Measurements from ENCODE around the gene CORO7. TPM values are rescaled to one million over a fixed set of nuclear protein-coding genes. Genes with fewer than 3 reads are reported as not detected.
A peak's percentile ranks its signal among the peaks of the same experiment; 100 is the strongest.

CORO7 gene
- total and polyA plus RNA-seq, 9 of the 15 experiments (the other 6 are each of a cell fraction or from before 2014, with no cell fraction given), result 0.45 to 77.2 (median 18.7) TPM

DNA sequence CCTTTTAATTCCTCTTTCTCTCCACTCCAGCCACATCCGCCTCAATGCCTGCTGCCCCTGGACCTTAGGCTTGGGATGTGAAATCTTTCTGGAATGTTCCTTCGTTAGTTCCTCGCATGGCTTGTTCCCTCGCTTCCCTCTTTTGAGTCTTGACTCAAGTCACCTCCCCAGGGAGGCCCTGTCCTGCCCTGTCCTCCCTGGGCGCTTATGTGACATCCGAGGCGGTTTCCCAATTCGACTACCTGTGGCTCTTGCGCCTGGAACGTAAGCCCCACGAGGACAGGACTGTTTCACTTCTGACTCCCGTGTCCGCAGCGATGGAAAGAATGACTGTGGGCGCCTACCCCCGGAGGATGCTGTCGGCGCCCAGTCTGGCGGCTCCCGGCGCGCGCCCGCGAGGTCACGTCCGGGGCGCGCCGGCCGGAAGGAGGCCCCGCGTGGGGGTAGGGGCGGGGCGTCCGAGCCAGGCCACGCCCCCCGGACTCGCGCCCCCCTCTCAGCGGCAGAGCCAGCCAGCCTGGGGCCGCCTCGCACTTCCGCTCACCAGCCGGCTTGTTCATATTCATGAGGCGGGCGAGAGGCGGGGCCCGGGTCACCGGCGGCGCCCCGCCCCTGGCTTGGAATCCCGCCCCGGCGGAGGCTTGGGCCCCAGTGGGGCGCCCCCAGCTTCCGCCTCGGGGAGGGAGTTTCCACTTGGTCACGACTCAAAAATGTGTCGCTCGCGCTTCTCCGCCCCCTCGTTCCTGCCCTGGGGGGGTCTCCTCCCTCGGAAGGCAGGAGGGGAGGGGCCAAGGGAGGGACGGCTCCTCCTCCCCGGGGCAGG is 109.0 kb downstream of the CORO7 start (continued):
- TF ChIP-seq SIN3B (IDR thresholded peaks at IDR 0.05; ENCODE audit: low read depth) (peak; percentile 72; the same call in 1 of the 2 replicates), SMAD2 (IDR thresholded peaks at IDR 0.05; ENCODE audit: low read depth, low read length) (no peak), ZFP36 (IDR thresholded peaks at IDR 0.05; ENCODE audit: low read depth, low read length, partially characterized antibody) (no peak), ZNF41 (CRISPR knock-in tag; conservative IDR thresholded peaks at IDR 0.05) (no peak), POLR2B (IDR thresholded peaks at IDR 0.05; ENCODE audit: low read depth, partially characterized antibody) (peak; percentile 76), TRIM28 (IDR thresholded peaks at IDR 0.05) (peak; percentile 95), ZNF717 (CRISPR knock-in tag; IDR thresholded peaks at IDR 0.05) (no peak), RUNX1 (IDR thresholded peaks at IDR 0.05; ENCODE audit: low read depth) (no peak), KLF1 (tag; IDR thresholded peaks at IDR 0.05) (peak; percentile 78), ZNF57 (CRISPR knock-in tag; IDR thresholded peaks at IDR 0.05) (no peak), SETDB1 (IDR thresholded peaks at IDR 0.05; ENCODE audit: low read length) (no peak), PHF20 (IDR thresholded peaks at IDR 0.05; ENCODE audit: partially characterized antibody) (peak; percentile 90), EP300 (IDR thresholded peaks at IDR 0.05; ENCODE audit: low read length) (peak; percentile 49), FOXK1 (CRISPR knock-in tag; IDR thresholded peaks at IDR 0.05; ENCODE audit: borderline replicate concordance) (peak; percentile 91; the same call in 1 of the 2 replicates), SMARCA4 (IDR thresholded peaks at IDR 0.05) (0 out of 2 replicates have a peak, but pooled peaks have one; percentile 20), POLR2A (conservative IDR thresholded peaks at IDR 0.05) (peak; percentile 85), GABPB1 (CRISPR knock-in tag; IDR thresholded peaks at IDR 0.05) (peak; percentile 82; the same call in 1 of the 2 replicates), BCL6 (CRISPR knock-in tag; IDR thresholded peaks at IDR 0.05) (no peak), TEAD1 (CRISPR knock-in tag; IDR thresholded peaks at IDR 0.05) (peak; percentile 83 to 95), KAT2B (IDR thresholded peaks at IDR 0.05; ENCODE audit: low read depth, low read length) (no peak), HMGN3 (IDR thresholded peaks at IDR 0.05; ENCODE audit: borderline replicate concordance, extremely low read depth, insufficient read length, low read depth, low read length) (peak; percentile 96), HNRNPUL1 (IDR thresholded peaks at IDR 0.05; ENCODE audit: low read length) (no peak), SOX6 (IDR thresholded peaks at IDR 0.05) (peak; percentile 25; the same call in 1 of the 2 replicates), TEAD4 (IDR thresholded peaks at IDR 0.05; ENCODE audit: low read length) (peak; percentile 54; the same call in 1 of the 2 replicates), TEAD4 (CRISPR knock-in tag; IDR thresholded peaks at IDR 0.05; ENCODE audit: borderline replicate concordance) (no peak)
- TF ChIP-seq, protein P1, sequence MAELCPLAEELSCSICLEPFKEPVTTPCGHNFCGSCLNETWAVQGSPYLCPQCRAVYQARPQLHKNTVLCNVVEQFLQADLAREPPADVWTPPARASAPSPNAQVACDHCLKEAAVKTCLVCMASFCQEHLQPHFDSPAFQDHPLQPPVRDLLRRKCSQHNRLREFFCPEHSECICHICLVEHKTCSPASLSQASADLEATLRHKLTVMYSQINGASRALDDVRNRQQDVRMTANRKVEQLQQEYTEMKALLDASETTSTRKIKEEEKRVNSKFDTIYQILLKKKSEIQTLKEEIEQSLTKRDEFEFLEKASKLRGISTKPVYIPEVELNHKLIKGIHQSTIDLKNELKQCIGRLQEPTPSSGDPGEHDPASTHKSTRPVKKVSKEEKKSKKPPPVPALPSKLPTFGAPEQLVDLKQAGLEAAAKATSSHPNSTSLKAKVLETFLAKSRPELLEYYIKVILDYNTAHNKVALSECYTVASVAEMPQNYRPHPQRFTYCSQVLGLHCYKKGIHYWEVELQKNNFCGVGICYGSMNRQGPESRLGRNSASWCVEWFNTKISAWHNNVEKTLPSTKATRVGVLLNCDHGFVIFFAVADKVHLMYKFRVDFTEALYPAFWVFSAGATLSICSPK (IDR thresholded peaks at IDR 0.05; ENCODE audit: borderline replicate concordance), result 0 out of 2 replicates have a peak, but pooled peaks have one; percentile 68
- TF ChIP-seq, protein P2, sequence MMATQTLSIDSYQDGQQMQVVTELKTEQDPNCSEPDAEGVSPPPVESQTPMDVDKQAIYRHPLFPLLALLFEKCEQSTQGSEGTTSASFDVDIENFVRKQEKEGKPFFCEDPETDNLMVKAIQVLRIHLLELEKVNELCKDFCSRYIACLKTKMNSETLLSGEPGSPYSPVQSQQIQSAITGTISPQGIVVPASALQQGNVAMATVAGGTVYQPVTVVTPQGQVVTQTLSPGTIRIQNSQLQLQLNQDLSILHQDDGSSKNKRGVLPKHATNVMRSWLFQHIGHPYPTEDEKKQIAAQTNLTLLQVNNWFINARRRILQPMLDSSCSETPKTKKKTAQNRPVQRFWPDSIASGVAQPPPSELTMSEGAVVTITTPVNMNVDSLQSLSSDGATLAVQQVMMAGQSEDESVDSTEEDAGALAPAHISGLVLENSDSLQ (IDR thresholded peaks at IDR 0.05), result peak; percentile 61; the same call in 1 of the 2 replicates
- TF ChIP-seq, protein P3, sequence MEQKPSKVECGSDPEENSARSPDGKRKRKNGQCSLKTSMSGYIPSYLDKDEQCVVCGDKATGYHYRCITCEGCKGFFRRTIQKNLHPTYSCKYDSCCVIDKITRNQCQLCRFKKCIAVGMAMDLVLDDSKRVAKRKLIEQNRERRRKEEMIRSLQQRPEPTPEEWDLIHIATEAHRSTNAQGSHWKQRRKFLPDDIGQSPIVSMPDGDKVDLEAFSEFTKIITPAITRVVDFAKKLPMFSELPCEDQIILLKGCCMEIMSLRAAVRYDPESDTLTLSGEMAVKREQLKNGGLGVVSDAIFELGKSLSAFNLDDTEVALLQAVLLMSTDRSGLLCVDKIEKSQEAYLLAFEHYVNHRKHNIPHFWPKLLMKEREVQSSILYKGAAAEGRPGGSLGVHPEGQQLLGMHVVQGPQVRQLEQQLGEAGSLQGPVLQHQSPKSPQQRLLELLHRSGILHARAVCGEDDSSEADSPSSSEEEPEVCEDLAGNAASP (IDR thresholded peaks at IDR 0.05), result no peak

Measured in K562 (cell line).